GM10847 (cell line): ENCODE data around the gene MCF2.

ENCODE experiments used
- POLR2A ChIP-seq: IDR thresholded peaks from 2 replicates; pipeline ENCODE4 v1.6.1; 2011; ENCODE audit not compliant: insufficient read length; ENCODE audit errors: extremely low read depth

Gene MCF2

DNA sequence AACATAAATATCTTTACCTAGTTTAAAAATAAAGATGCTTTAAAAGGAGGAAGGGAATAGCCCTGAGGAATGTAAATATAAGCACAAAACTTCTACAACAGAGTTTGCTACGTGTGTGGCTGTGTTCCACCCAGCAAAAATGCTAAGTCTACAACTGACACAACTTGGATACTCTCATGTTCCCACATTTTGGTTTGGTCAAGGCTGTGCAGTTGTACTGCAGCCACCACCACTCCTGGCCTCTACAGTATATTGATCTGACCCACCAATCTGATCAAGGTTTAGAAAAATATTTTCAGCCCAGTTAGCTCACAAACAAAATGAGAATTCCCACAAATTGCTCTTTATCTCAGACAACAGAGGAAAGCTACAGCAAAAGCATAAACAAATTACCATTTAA, 165.3 kb downstream of the MCF2 start:
- no peak for TF ChIP-seq POLR2A

DNA sequence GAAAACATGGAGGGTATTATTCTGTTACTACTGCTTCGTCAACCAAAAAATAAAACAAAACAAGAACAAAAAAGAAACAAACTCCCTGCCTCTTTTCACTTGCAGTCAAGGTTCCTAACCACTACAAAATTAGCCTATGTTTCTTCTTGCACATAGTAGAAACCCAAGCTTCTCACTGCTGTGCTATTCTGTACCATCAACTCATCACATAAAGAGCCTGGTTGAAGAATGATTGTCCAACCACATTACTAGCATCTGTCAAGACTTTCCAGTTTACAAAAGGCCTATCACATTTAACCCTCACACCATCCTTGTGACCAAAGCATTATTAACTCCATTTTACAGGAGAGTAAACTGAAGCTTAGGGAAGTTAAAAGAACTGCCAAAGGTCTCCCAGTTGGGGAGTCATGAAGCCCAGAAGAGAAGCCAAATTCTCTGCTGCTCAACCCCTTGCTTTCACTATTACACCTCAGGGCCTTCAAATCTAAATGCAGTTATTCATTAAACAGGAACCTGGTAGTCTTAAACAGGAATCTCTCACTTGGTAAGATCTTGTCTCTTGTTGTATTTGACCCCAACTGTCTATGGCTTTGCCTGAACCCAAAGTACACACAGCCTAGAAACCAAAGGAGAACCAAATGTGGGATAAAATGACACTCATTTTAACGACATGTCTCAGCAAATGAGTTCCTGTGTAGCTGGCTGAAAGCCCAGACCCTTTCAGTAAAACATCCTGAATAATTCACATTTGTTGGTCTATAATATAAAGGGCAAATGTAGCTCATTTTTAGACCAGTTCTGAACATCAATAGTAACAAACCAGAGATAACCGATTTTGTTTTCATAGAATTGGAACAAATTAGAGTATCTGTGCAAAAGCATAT, 168.8 kb downstream of the MCF2 start:
- TF ChIP-seq POLR2A = no peak

DNA sequence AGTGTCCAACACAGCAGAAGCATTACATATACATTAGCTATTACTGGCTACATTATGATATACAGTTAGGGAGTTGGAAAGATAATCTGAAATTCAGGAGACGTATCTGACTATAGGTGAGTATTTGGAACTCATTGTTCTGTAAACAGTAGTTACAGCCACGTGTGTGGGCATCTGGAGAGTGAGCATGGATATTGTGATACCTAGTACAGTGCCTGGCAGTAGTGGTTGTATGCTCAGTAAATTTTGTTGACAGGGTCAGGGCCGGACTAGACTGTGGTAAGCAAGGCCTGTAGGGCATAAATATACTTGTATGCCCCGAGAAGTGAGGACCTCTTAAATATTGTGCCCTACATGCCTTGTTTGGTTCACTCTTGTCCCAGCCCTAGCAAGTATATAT, 174.5 kb downstream of the MCF2 start:
- TF ChIP-seq POLR2A = no peak

DNA sequence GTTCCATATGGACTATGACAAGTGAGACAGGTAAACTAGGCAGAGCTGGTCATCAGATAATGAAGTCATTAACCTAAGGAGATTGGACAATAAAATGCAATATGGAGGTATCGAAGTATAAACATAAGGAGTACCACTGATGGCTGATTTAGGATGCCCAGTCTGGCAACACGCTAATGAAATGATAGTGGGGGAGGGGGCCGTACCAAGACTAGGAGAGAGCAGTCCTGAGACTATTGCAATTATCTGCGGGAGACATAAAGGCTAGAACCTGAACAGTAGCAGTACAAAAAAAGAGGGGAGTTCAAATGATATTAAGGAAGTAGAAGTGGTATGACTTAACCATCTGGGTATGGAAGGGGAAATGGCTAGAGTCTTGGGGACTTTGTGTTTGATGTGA, 175.1 kb downstream of the MCF2 start:
- TF ChIP-seq POLR2A = no peak
